H7 (cell line): Measurements from ENCODE around the gene SPEF2. TPM values are rescaled to one million over a fixed set of nuclear protein-coding genes. Genes with fewer than 3 reads are reported as not detected.
A peak's percentile ranks its signal among the peaks of the same experiment; 100 is the strongest.
"Not testable (repeated sequence)": the region's sequence is repeated elsewhere in the genome, so short reads cannot be mapped to it uniquely, and the experiment has no call there.

Source experiments
- DNase-seq: peaks from one replicate; pipeline ENCODE4 v3.0.0; 2012
- H3K27me3 ChIP-seq: 2 replicates; pipeline ENCODE4 v1.6.0; 2011; ENCODE audit warnings: mild to moderate bottlenecking, low read length; ENCODE audit not compliant: control insufficient read depth, insufficient read depth
- H3K36me3 ChIP-seq: replicated peaks from 2 replicates; pipeline ENCODE4 v1.5.1; 2011; ENCODE audit warnings: low read length; ENCODE audit not compliant: control insufficient read depth, insufficient read depth
- H3K4me3 ChIP-seq: 2 replicates; pipeline ENCODE4 v1.5.1; 2011; ENCODE audit warnings: low read depth, mild to moderate bottlenecking, control low read depth, low read length, moderate library complexity; ENCODE audit not compliant: insufficient read depth
- total RNA-seq: library from RNA; depleted of rRNA; stranded (reverse); fragments of >200 nt; shearing (Covaris generic); gene quantifications from 2 replicates; pipeline ENCODE4 v1.2.3, GENCODE V29; 2014

SPEF2 gene
- total RNA-seq, 1 experiment from 2014 or later, result 0.07 TPM

GRCh38 chr5:35672296-35672655, 54.6 kb downstream of the SPEF2 start:
- H3K27me3 ChIP-seq, result not testable (repeated sequence)

DNA sequence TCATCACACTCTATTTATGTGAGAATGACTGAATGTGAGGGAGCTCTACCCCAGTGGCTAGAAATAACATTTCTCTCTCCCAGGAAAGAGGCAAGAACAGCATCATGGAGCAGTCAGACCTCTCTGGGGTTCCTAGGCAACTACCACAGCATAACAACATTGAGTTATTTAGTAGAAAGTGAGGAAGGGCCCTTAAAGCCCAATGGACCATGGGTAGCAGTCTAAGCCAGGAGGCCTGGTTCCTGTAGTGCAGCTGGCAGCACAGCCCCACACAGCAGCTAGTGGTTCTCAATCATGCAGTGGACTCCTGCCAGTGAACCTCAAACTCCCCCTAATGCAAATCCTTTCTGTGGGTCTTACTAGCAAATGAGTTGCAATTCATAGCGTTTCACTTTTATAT, 55.3 kb downstream of the SPEF2 start:
- no peaks in the 10 kb centered on the region for H3K36me3 ChIP-seq
- peak; percentile 3 for DNase-seq
- no peak overlapping the region for H3K4me3 ChIP-seq
- no peaks in the 10 kb centered on the region for H3K27me3 ChIP-seq

More at GRCh38 chr5:35672296-35672655, 54.6 kb downstream of the SPEF2 start:
- not testable (repeated sequence) for H3K4me3 ChIP-seq, DNase-seq, H3K36me3 ChIP-seq

GRCh38 chr5:35674049-35674448, 56.4 kb downstream of the SPEF2 start:
- Histone ChIP-seq H3K36me3 (no peaks in the 10 kb centered on the region), H3K4me3 (no peak overlapping the region), H3K27me3 (no peaks in the 10 kb centered on the region)
- no peak for DNase-seq

DNA sequence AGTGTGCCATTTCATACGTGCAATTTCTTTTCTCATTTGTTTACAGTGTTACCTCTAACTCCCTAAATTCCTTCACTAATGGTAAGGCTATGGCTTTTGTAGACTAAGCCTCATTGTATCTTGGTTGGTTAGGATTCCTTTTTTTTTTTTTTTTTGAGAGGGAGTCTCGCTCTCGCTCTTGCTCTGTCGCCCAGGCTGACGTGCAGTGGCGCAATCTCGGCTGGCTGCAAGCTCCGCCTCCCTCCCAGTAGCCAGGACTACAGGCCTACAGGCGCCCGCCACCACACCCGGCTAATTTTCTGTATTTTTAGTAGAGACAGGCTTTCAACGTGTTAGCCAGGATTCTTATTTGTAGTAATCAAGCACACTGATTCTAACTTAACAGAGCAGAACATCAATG, 57.7 kb downstream of the SPEF2 start:
- DNase-seq, result no peak
- Histone ChIP-seq H3K27me3 (no peaks in the 10 kb centered on the region; the same call in 1 of the 2 replicates), H3K36me3 (no peaks in the 10 kb centered on the region), H3K4me3 (no peak overlapping the region)

DNA sequence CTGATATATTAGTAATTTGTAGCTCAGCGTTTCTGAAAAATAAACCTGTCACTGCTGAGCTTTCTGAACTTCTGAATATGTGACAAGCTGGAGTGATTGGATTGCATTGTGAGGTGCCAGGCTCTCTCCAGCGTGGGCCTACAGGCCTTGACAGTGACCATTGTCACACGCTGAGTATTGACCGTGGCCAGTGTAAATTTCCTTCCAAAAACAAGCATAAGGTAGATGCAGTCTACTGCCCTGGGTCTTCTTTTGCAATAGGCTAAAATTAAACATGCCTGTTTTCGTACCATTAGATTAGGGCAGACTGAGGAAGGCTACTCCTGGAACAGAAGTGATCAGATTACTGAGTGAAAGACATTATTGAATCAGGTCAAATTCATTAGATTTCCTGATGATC, 60.2 kb downstream of the SPEF2 start:
- Histone ChIP-seq H3K27me3 (no peaks in the 10 kb centered on the region; the same call in 1 of the 2 replicates), H3K36me3 (no peaks in the 10 kb centered on the region), H3K4me3 (no peak overlapping the region)
- DNase-seq, result no peak

GRCh38 chr5:35678661-35679060, 61.0 kb downstream of the SPEF2 start:
- Histone ChIP-seq H3K27me3 (no peaks in the 10 kb centered on the region; the same call in 1 of the 2 replicates), H3K36me3 (no peaks in the 10 kb centered on the region), H3K4me3 (no peak overlapping the region)
- no peak for DNase-seq

GRCh38 chr5:35679357-35679756, 61.7 kb downstream of the SPEF2 start:
- Histone ChIP-seq H3K36me3 (no peaks in the 10 kb centered on the region), H3K27me3 (no peaks in the 10 kb centered on the region; the same call in 1 of the 2 replicates), H3K4me3 (no peak overlapping the region)
- no peak for DNase-seq

DNA sequence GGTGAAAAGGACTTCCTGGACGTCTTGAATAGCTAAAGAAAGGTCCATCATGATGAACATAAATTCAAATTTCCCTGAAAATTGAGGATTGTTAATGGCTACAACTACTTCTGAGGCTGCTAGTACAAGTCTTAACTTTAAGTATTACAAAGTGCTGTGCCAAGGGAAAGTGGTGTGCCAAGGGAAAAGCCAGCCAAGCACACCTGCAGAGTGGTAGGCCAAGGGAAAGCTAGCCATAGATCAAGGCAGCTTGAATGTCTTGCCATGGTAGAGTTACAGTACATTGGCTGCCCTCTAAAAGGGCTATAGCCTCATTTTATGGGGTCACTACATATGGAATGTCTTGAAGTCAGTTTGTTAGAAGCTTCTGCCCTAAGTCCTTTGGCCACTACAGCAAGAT, 64.2 kb downstream of the SPEF2 start:
- H3K4me3 ChIP-seq, result no peak overlapping the region
- H3K36me3 ChIP-seq, result no peaks in the 10 kb centered on the region
- DNase-seq, result no peak
- no peaks in the 10 kb centered on the region; the same call in 1 of the 2 replicates for H3K27me3 ChIP-seq

DNA sequence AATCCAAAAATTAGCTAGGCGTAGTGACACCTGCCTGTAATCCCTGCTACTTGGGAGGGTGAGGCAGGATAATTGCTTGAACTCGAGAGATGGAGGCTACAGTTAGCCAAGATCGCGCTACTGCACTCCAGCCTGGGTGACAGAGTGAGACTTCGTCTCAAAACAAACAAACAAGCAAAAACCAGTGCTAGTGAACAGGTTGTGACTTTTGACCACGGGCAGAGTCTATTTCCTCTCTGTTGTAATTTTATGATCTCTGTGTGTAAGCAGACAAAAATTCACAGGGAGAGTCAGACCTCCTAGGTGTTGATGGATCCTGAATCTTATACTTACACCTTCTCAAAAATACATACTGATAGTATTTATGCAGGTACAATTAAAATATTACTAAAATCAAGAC, 65.8 kb downstream of the SPEF2 start:
- DNase-seq, result no peak
- Histone ChIP-seq H3K36me3 (no peaks in the 10 kb centered on the region), H3K4me3 (no peak overlapping the region), H3K27me3 (no peaks in the 10 kb centered on the region; the same call in 1 of the 2 replicates)

GRCh38 chr5:35685161-35685560, 67.5 kb downstream of the SPEF2 start:
- H3K27me3 ChIP-seq, result no peaks in the 10 kb centered on the region; the same call in 1 of the 2 replicates
- no peak for DNase-seq
- no peak overlapping the region for H3K4me3 ChIP-seq
- no peaks in the 10 kb centered on the region for H3K36me3 ChIP-seq

- H3K4me3 ChIP-seq, result no peak overlapping the region
- H3K27me3 ChIP-seq, result no peaks in the 10 kb centered on the region
- no peaks in the 10 kb centered on the region for H3K36me3 ChIP-seq
- no peak for DNase-seq
These were observed 70.3 kb downstream of the SPEF2 start for GRCh38 chr5:35687961-35688360.

GRCh38 chr5:35694481-35694880, 76.8 kb downstream of the SPEF2 start:
- Histone ChIP-seq H3K36me3 (no peaks in the 10 kb centered on the region), H3K27me3 (no peaks in the 10 kb centered on the region), H3K4me3 (no peak overlapping the region)
- DNase-seq, result no peak

GRCh38 chr5:35698047-35698808, 80.6 kb downstream of the SPEF2 start:
- no peaks in the 10 kb centered on the region for H3K27me3 ChIP-seq
- DNase-seq, result no peak
- H3K36me3 ChIP-seq, result no peaks in the 10 kb centered on the region
- H3K4me3 ChIP-seq, result no peak overlapping the region

- no peak overlapping the region for H3K4me3 ChIP-seq
- H3K36me3 ChIP-seq, result no peaks in the 10 kb centered on the region
- DNase-seq, result no peak
- peaks cover 2% of the 10 kb centered on the region; the same call in 1 of the 2 replicates for H3K27me3 ChIP-seq
These were observed 90.0 kb downstream of the SPEF2 start for GRCh38 chr5:35707659-35708058.

GRCh38 chr5:35709688-35710087, 92.0 kb downstream of the SPEF2 start:
- no peak overlapping the region for H3K4me3 ChIP-seq
- H3K36me3 ChIP-seq, result no peaks in the 10 kb centered on the region
- no peak for DNase-seq
- peaks cover 2% of the 10 kb centered on the region; the same call in 1 of the 2 replicates for H3K27me3 ChIP-seq
